GM04503 (cell line): ENCODE data around the gene ARHGEF4.

Experiments used
- DNase-seq: peaks from one replicate; pipeline ENCODE4 v3.0.0-alpha.2; 2012; ENCODE audit warnings: low read depth

Gene ARHGEF4

DNA sequence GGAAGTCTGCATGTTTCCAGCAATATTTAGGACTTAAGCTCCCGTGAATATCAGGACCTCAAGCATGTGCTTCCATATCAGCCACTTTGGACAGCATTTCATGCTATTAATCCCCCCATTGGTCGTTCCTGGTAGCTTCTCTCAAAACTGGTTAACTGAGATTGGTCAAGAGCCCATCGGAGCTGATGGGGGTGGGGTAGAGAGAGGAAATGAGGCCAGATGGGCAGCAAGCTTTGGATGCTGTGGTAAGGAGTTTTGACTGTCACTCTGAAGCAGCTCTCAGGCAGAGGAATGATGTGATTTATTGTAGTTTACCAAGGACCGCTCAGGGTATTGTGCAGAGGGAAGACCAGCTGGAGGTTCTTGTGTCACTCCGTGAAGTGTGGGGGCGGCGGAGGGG is 174.8 kb downstream of the ARHGEF4 start:
- no peak for DNase-seq

DNA sequence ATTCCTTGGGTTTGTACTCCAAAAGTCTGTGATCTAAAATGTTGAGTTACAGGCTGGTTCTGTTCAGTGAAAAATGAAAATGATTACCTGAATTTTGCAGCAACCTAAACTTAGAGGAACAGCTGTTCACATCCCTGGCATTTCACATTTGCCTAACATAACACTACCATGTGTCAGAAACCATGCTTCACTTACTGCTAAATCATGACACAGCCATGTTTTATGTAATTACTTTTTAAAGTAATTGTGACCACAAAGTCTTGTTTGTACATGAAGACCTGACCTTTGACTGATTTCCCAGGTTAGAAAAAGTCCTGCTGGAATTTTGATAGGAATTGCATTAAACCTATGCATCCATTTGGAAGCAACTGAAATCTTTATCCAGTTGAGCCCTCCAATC is 177.4 kb downstream of the ARHGEF4 start:
- no peak for DNase-seq

DNA sequence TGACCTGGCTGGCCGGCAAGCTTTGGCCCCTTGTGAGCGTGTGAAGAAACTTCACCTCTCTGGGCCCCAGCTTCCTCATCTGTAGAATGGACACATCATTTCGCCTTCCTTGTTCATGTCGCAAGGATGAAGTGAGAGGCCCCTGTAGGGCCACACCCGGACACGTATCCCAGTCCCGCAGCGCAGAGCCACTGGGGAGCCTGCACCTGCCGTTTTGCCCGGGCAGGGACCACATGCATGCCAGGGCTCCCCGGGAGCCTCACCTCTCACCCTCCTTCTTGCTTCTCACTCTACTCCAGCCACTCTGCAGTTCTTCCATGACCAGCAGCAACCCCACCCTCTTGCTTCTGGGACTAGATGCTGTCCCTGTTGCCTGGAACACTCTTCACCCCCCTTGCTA is 179.1 kb downstream of the ARHGEF4 start:
- DNase-seq = no peak

DNA sequence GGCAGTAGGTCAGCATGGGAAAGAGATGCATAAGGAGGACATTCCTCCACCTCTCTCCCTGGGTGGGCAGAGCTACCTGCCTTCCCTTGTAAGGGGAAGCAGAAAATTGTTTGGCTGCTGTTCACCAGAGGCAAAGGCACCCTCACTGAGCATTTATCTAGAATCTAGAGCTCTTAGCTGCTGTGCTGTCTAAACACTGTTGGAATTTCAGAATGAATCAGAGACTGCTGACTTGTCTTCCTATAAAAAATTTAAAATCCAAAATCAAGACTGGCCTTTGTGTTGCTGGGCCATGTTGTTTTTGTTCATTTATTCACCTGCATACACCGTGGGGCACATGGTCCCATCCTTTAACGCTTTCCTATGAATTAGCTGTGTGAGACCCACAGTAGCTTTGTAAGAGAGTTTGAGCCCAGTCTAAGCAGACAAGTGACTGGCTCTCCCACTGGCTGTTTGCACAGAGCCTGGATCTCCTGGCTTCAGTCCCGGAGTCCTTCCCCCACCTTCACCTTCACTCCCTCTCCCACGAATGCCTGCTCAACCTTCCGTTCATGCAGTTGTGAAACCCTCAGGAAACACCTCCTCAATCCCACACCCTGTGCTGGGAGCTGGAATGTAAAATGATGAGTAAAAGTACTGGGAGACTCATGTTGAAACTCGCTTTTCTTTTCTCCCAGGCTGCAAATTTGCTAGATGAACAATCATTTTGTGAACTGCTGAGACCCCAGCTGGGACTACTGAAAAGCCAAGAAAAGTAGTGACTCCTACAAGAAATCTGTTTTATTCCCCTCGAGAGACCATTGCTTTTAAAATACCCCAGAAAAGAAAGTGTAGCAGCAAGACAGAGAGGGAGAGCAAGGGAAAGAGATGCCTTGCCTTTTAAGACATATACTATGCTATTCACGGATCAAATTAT is 180.4 kb downstream of the ARHGEF4 start:
- DNase-seq = no peak

DNA sequence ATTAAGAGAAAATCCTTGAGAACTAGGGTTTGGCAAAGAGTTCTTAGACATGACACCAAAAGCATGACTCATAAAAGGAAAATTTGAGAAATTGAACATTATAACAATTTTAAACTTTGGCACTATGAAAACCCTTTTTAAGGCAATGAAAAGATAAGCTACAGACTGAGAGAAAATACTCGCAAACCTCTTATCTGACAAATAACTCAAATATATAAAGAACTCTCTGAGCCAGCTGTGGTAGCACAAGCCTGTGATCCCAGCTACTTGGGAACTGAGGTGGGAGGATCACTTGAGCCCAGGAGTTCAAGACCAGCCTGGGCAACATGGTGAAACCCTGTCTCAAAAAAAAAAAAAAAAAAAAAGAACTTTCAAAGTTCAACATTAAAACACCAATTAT is 186.0 kb downstream of the ARHGEF4 start:
- DNase-seq = no peak

DNA sequence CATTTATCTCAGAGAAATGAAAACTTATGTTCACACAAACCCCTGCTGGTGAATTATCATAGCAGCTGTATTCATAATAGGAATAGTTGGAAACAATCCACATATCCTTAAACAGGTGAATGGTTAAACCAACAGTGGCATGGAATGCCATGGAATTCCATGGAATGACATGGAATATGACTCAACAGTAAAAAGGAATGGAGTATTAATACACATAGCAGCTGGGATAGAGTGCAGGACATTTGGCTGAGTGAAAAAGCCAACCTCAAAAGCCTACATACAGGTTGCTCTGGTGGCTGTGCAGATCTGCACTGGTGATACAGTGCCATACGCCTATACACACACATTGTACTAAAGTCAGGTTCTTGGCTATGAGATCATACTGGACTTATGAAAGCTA is 187.0 kb downstream of the ARHGEF4 start:
- no peak for DNase-seq

DNA sequence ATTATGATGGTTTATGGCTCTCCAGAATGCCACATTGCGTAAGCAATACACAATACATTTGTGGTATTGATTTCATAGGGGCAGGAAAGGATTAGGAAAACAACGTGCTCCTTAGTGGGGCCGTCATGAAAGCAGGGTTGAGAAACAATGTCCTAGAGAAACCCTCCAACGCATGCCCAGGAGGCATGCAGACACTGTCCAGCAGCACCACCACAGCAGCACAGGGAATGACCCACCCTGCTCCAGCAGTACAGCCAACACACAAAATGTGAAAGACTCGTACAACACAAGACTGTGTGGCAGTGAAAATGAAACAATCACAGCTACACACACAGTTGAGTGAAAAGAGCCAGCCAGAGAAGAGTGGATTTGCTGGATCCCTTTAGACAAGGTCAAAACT is 190.2 kb downstream of the ARHGEF4 start:
- no peak for DNase-seq

DNA sequence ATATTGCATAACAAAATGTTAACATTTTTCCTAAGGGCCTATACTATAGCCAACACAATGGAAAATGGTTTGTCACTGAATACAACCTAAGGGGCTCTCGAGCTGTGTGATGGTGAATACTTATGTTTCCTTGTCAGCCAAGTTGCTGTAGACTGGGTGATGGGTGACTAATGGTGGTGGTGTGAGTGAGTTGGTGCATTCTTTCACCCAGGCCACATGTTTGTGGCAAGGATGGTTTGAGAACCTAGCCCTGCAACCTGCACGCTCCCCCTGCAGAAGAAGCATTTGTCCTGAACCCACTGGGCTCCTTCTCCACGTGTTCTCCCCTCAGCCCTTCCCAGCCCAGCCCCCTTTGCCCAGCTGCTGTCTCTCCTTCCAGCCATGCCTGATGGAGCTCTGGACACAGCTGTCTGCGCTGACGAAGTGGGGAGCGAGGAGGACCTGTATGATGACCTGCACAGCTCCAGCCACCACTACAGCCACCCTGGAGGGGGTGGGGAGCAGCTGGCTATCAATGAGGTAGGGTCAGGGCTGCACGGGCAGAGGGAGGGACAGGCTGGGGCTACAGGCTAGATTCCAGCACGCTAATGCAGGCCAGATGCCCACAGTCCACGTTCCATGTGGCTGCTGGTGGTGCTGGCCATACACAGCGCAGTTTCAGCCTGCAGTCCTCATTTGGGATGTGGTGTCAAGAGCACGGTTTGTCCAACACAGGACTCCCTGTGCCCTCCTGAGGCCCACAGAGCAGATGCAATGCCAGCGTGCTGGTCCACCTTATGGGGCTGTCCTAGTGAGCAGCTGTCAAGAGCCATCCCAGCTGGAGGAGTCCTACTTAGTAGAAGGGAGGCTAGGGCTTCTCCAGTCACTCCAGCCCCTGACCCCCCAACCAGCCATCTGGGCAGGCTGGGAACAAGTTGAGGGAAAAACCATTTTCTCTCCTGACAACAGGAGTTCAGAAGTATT is 191.1 kb downstream of the ARHGEF4 start:
- DNase-seq = no peak

DNA sequence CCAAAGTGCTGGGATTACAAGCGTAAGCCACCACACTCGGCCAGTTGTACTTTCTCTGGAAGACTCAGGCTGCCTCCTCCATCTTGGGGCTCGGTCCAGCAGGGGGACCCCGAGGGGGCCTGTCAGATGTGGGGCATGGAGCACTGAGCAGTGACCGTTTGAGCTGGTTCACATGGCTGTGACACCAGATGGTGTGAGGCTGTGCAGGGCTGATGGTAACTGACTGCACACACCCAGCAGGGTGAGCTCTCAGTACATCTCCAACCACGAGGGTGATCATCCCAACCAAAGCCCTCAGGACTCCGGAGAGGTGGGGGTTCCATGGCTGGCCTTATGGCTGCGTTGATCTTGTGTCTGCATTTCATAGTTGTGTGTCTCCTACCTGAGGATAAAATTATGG is 193.1 kb downstream of the ARHGEF4 start:
- DNase-seq = no peak

DNA sequence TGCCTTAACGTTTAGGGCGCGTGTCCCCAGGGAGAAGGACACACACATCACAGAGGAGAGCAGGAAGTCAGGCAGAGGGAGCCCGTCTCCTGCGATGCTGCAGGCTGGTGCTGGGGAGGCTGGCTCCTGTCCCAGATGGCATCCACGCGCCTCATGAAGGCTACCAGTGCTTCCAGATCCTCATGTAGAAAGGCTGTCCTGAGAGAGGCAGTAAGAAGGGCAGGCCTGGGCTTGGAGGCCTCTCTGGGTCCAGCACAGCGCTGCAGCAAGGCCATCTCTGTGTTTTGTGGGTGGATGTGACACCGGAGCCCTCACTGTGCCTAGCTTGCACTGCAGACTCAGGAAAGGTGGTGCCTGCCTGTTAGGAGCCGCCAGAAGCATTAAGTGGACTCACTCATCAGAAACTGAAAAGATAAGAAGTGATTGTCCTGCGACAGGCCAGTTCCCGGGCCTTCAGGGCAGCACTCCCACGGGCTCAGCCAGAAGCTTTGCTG is 193.8 kb downstream of the ARHGEF4 start:
- no peak for DNase-seq

DNA sequence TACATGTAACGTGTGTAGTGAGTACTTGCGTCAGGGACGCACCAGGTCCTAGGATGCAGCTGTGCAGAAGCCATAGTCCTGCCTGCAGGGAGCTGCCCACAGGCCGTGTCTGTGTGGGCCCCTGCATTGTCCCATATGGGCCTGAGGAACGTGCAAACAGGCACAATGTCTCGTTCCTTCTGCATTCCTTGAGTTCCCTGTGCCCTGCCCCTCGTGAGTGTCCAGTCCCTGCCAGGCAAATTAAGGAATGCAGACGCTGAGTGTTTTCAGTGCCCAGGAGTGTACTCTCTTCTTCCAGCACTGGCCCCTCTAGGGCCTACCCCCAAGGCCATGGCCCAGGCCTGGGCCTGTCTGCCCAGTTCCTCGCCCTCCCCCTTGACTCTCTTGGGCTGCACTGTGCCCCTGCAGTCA is 194.7 kb downstream of the ARHGEF4 start:
- DNase-seq = no peak

DNA sequence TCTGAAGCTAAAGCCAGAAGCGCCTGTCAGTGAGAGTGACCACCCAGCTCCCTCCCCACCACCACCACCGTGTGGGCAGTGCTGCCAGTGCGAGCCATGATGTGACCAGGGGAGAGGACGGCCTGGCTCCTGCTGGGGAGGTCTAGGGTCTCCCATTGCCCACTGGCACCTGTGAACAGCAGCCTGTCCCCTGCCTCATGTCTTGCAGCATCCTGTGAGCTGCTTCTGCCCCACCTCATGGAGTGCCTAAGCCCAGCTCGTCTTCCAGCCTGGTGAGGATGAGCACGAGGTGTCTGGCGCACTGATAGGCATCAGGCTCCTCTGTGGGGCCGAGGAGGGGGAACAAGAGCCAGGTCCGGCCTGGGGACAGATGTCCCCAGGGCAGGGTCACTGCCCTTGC is 195.2 kb downstream of the ARHGEF4 start:
- no peak for DNase-seq

DNA sequence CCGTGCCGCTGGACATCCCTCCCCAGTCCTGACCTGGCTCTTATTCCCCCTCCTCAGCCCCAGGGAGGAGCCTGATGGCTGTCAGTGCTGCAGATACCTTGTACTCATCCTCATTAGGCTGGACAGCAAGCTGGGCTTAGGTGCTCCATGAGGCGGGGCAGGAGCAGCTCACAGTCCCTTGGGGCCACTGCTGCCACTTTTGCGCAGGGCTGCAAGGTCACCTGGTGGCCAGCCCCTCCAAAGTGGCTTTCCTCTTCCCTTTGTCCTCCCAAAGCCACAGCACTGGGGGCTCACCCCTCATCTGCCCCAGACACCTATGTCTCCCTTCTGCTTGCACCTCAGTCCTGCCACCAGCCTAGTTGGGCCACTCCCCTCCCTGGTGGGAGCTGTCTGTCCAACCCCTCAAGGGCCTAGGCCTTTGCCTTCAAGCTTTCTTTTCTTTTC is 195.7 kb downstream of the ARHGEF4 start:
- no peak for DNase-seq

DNA sequence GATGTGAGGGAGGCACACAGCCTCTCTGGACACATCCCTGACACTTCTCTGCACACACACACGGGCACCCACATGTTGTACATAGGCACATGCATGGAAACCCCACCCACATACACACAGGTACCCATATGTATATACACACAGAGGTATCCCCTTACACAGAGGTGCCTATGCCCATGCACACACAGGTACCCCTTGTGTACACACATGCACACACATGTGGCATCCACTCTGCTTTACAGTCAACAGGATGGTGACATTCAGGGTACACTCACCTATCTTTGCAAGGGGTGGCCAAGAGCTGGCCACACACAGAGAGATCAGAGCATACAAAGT is 197.0 kb downstream of the ARHGEF4 start:
- DNase-seq = no peak

DNA sequence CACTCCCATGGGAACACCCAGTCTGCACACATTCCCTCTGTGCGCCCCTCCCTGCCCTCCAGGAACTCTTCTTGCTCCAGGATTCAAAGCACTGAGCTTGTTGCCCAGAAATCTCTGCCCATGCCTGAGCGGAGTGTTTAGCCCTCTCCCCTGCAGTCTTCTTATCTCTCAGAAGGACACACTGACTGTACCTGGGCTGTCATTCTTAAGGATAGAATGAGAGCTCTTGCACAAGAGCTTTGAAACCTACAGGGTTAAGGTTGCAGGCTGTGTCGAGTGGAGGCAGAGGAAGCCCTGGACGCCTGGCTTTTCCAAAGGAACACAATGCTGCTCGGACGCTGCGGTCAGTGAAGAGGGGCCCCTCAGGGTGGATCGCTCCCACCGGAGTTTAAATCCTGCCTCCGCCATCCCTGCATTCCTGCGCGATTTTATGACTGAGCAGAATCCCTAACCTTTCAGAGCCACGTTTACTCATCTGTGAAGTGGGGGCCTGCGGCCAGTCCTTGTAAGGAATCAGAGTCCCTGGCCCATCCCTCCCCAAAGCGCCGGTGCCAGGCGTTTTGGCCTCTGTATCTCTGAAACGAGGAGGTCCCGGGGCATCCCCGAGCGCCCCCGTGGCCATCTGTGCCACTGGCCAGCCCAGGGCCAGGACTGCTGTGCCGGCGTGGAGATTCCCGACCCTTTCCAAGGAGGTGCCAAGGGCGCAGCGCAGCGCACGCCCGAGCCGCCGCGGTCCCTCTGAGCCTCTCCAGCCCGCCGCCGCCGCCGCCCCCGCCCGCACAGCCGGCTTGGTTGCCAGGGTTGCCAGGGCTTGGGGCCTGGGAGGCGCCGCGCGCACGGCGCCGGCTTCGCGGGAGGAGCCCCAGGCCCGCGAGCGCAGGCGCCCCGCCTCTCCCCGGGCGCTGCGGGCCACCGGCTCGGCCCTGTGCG is 197.7 kb downstream of the ARHGEF4 start:
- no peak for DNase-seq

DNA sequence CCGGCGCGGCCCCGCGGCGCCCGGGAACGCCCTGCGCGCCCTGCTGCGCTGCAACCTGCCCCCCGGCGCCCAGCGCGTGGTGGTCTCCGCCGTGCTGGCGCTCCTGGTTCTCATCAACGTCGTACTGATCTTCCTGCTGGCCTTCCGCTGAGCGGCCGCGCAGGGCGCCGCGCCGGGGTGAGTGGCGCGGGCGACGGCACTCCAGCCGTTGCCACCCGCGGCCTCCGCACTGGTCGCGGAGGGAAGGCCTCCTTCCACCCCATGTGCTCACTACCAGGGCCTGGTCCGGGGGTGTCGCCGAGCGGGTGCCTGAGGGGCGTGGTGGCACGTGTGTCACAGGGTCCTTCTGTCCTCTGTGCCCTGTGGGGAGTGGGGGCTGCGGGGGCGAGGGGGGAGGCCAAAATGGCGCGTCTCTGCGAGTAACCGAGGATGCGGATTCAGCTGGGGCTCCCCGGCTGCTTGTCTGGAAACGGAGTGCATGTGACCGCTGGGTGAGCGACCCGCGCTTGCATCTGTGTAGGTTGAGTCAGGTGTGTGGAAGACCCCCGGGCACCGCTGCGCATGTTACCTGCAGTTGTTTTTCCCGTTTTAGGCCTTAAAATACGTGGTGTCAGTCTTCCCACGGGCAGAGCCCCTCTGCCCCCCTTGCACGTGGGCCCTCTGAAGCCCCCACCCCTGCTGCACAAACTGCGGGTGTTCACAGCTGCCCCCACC is 198.6 kb downstream of the ARHGEF4 start:
- DNase-seq = no peak

DNA sequence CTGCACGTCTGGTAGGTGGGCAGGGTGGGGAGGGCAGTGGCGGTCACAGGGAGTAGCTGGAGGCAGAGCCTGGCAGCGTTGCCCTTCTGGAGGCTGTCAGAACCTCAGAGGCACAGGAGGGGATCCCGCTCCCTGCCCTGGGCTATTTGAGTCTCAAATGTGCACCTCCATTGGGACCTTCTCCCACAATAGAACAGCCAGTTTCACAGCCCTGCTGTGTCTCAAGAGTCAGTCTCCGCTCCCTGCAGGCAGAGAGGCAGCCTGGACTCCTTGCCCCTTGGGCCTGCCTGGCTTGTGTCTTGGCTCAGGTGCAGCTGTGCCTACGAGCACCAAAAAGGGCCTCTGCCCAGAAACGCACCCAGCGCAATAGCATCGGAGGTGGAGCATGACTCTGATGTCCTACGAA is 199.1 kb downstream of the ARHGEF4 start:
- no peak for DNase-seq

DNA sequence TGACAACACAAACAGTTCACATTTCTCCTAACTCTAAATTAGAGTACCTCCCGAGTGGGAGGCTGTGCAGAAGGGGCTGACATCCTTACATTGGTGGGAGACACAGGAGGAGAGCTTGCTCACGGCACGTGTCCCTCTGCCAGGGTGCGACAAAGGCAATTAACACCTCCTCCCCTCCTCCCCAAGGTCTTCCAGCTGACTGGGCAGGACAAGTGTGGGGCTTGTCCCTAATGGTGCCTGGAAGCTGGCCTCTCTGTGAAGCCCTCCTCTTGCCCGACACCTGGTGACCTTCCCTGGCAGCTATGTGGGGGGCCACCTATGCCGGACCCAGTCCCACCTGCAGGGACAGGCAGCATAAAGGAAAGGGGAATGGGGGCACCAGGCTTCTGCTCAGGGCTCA is 199.6 kb downstream of the ARHGEF4 start:
- DNase-seq = no peak

DNA sequence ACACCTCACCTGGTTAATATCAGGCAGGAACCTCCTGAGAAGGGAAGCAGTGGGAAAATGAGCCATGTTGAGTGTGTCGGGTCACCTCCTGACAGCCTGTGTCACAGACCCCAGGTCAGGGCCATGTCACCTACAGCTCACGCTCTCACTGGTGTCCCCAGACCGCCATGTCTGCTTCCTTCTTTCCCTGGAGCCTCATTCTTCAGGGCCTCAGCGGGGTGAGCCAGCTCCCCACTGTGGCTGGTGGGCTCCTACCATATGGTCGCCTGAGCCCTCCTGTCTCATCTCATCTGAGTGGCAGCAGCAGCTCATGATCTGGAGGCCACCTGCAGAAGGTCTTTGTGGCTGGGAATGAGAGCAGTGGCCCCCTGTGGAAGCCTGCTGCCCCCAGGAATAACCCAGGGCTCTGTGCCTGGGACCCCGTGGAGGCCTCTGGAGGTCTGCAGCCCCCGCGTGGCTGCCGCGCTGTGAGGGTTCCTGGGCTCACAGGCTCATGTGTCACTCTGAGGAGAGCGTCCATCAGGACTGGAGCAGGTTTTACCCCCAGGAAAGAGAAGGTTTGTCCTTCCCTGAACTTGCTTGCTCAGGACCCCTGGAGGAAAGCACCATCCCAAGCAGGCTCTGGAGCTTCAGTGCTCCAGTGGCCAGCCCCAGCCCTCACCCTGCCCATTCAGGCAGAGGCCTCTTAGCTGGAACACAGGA is 200.1 kb downstream of the ARHGEF4 start:
- no peak for DNase-seq
